HG02884 (cell line): ENCODE data around the gene DFFB.
"Not testable (repeated sequence)": the region's sequence is repeated elsewhere in the genome, so short reads cannot be mapped to it uniquely, and the experiment has no call there.

ENCODE experiments used
- ATAC-seq: cut with Tn5 transposase; IDR thresholded peaks from one replicate; pipeline ENCODE4 v1.9.1; 2021; ENCODE audit warnings: mild to moderate bottlenecking, moderate library complexity; ENCODE audit not compliant: unreplicated experiment

Gene DFFB

GRCh38 chr1:3907031-3907534 lies 49.8 kb downstream of the DFFB start:
- ATAC-seq, result no peak

- no peak for ATAC-seq
These were observed 50.4 kb downstream of the DFFB start for GRCh38 chr1:3907621-3908165.

- no peak for ATAC-seq
These were observed 51.7 kb downstream of the DFFB start for GRCh38 chr1:3908886-3909517.

GRCh38 chr1:3909615-3910014 lies 52.3 kb downstream of the DFFB start:
- no peak for ATAC-seq

GRCh38 chr1:3910049-3910731 lies 52.9 kb downstream of the DFFB start:
- ATAC-seq, result no peak

GRCh38 chr1:3910857-3911845 lies 53.9 kb downstream of the DFFB start:
- peak; percentile 47 for ATAC-seq

GRCh38 chr1:3911981-3912808 lies 54.9 kb downstream of the DFFB start:
- no peak for ATAC-seq

GRCh38 chr1:3912809-3913685 lies 55.8 kb downstream of the DFFB start:
- no peak for ATAC-seq

- ATAC-seq, result no peak
These were observed 57.1 kb downstream of the DFFB start for GRCh38 chr1:3914331-3914851.

GRCh38 chr1:3914911-3915310 lies 57.6 kb downstream of the DFFB start:
- no peak for ATAC-seq

GRCh38 chr1:3915551-3916121 lies 58.4 kb downstream of the DFFB start:
- ATAC-seq, result no peak

GRCh38 chr1:3917761-3918160 lies 60.5 kb downstream of the DFFB start:
- no peak for ATAC-seq

- not testable (repeated sequence) for ATAC-seq
These were observed 61.1 kb downstream of the DFFB start for GRCh38 chr1:3918359-3918758.

- ATAC-seq, result no peak
These were observed 61.8 kb downstream of the DFFB start for GRCh38 chr1:3918966-3919611.

- ATAC-seq, result no peak
These were observed 62.4 kb downstream of the DFFB start for GRCh38 chr1:3919706-3920105.

GRCh38 chr1:3921765-3922164 lies 64.5 kb downstream of the DFFB start:
- ATAC-seq, result no peak

- ATAC-seq, result no peak
These were observed 65.0 kb downstream of the DFFB start for GRCh38 chr1:3922201-3922725.

- no peak for ATAC-seq
These were observed 65.6 kb downstream of the DFFB start for GRCh38 chr1:3922851-3923250.
